GM12878 (cell line): ENCODE results near the gene CUZD1.

ENCODE experiments used
- ATF7 ChIP-seq: fragments of 450-650 bp; IDR thresholded peaks from 2 replicates; pipeline ENCODE4 v1.6.1; 2016; ENCODE audit warnings: low read depth, mild to moderate bottlenecking
- CBX5 ChIP-seq: sonication (generic); IDR thresholded peaks from 2 replicates; pipeline ENCODE4 v1.6.1; 2016; ENCODE audit warnings: low read depth, moderate library complexity, mild to moderate bottlenecking, inconsistent platforms
- CEBPB ChIP-seq, 2 experiments: fragments of 150-350 bp in 1 of 2; IDR thresholded peaks; 2 replicates each; pipeline ENCODE4 v1.6.1; 2012 to 2014; ENCODE audit warnings: low read depth in 2 of 2, low read length in 2 of 2, borderline replicate concordance in 1 of 2, inconsistent platforms in 1 of 2
- CHD2 ChIP-seq: IDR thresholded peaks from 2 replicates; pipeline ENCODE4 v1.6.1; 2011; ENCODE audit warnings: low read depth, low read length, improper control_type of control experiment, borderline replicate concordance
- CTCF ChIP-seq, 3 experiments: IDR thresholded peaks in 2 of 3; conservative IDR thresholded peaks in 1 of 3; 2 replicates each; pipeline ENCODE4 v1.5.1; 2011; ENCODE audit warnings: low read depth in 3 of 3, low read length in 3 of 3, mild to moderate bottlenecking in 3 of 3, control low read depth in 2 of 3, moderate library complexity in 2 of 3, inconsistent platforms in 1 of 3, mixed read lengths in 1 of 3; ENCODE audit not compliant: control insufficient read depth in 2 of 3, insufficient read depth in 1 of 3; ENCODE audit errors: extremely low read depth in 1 of 3
- EP300 ChIP-seq, 2 experiments: fragments of 150-350 bp in 1 of 2; IDR thresholded peaks; 2 replicates each; pipeline ENCODE4 v1.6.1; 2011 to 2012; ENCODE audit warnings: low read depth in 2 of 2, low read length in 2 of 2, borderline replicate concordance in 1 of 2, improper control_type of control experiment in 1 of 2, inconsistent platforms in 1 of 2; ENCODE audit not compliant: control insufficient read depth in 1 of 2
- EZH2 ChIP-seq: IDR thresholded peaks from 2 replicates; pipeline ENCODE4 v1.6.1; 2012; ENCODE audit warnings: low read depth, mild to moderate bottlenecking, control low read depth, inconsistent platforms, low read length, borderline replicate concordance; ENCODE audit not compliant: control insufficient read depth
- PAX8 ChIP-seq: fragments of 450-650 bp; IDR thresholded peaks from 2 replicates; pipeline ENCODE4 v1.6.1; 2017; ENCODE audit warnings: mild to moderate bottlenecking, moderate library complexity
- PBX3 ChIP-seq: IDR thresholded peaks from 2 replicates; pipeline ENCODE4 v1.6.1; 2011; ENCODE audit warnings: mild to moderate bottlenecking, low read depth, low read length, moderate library complexity; ENCODE audit not compliant: insufficient replicate concordance
- SMC3 ChIP-seq: IDR thresholded peaks from 2 replicates; pipeline ENCODE4 v1.6.1; 2011; ENCODE audit warnings: low read length, improper control_type of control experiment, borderline replicate concordance
- SRF ChIP-seq, 2 experiments: IDR thresholded peaks; 2 replicates each; pipeline ENCODE4 v1.6.1; 2011; ENCODE audit warnings: low read depth in 2 of 2, low read length in 2 of 2, mild to moderate bottlenecking in 1 of 2, moderate library complexity in 1 of 2

GRCh38 chr10:122853665-122854313 is 8.1 kb upstream of the CUZD1 start:
- TF ChIP-seq CBX5 (no peak), CHD2 (no peak), CTCF (IDR thresholded peaks at IDR 0.05 in 2 of 3, conservative IDR thresholded peaks at IDR 0.05 in 1 of 3; ENCODE audit: control insufficient read depth in 2 of 3, extremely low read depth in 1 of 3, insufficient read depth in 1 of 3, low read depth in 3 of 3, low read length in 3 of 3) (no peak), SMC3 (no peak), PBX3 (no peak), PAX8 (no peak), EP300 (IDR thresholded peaks at IDR 0.05; ENCODE audit: borderline replicate concordance in 1 of 2, control insufficient read depth in 1 of 2, low read depth in 2 of 2, low read length in 2 of 2) (no peak), CEBPB (IDR thresholded peaks at IDR 0.05; ENCODE audit: borderline replicate concordance in 1 of 2, low read depth in 2 of 2, low read length in 2 of 2) (no peak), SRF (IDR thresholded peaks at IDR 0.05; ENCODE audit: low read depth in 2 of 2, low read length in 2 of 2) (no peak), EZH2 (no peak), ATF7 (no peak)
